Measurements from ENCODE around the gene GRAMD1A. TPM values are rescaled to one million over a fixed set of nuclear protein-coding genes. Genes with fewer than 3 reads are reported as not detected.
A peak's percentile ranks its signal among the peaks of the same experiment; 100 is the strongest.

GRAMD1A gene
- total and polyA plus RNA-seq, 5 donors from 2014 or later, result 25.7 to 179 (median 35.6) TPM

DNA sequence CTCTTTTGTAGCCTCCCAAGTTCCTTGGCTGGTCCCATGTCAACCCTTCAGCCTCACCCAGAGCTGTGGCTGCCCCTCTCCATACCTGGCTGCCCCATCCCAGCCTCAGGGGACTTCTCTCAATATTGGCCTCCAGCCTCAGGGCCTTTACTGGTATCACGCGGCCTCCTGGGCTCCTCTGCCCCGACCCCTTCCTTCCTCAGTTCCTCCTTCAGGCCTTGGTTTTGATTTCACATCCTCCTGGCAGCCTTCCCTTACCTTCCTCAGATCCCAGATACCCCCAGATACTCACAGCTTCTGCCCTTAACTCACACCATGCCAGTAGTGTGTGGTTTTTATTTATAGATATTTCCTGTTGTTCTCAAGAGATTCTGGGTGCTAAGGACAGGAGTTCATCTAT is 17.4 kb downstream of the GRAMD1A start:
- peaks cover 35% of the 10 kb centered on the region for H3K4me1 ChIP-seq (ENCODE audit: control insufficient read depth, insufficient read depth, low read length, poor library complexity, severe bottlenecking)
- peaks cover 51% of the 10 kb centered on the region for H3K36me3 Mint-ChIP-seq
- H3K4me3 ChIP-seq (ENCODE audit: low read depth, low read length), result no peak overlapping the region
- H3K27me3 Mint-ChIP-seq, result no peaks in the 10 kb centered on the region
- peak overlapping the region in 2 of 4 donors; percentile 45 to 81 for H3K4me3 Mint-ChIP-seq
- no peak overlapping the region for H3K27ac ChIP-seq (ENCODE audit: insufficient read depth, low read length, poor library complexity, severe bottlenecking)
- H3K36me3 ChIP-seq (ENCODE audit: control insufficient read depth, insufficient read depth, low read length), result peaks cover 63% of the 10 kb centered on the region
- H3K27me3 ChIP-seq (ENCODE audit: control insufficient read depth, insufficient read depth, low read length), result no peaks in the 10 kb centered on the region
- ATAC-seq (ENCODE audit: low read depth in 2 of 2), result no peak
- peaks cover 6 to 53% (median 26%) of the 10 kb centered on the region in 4 donors for H3K4me1 Mint-ChIP-seq
- peak overlapping the region; percentile 49 to 93 (median 81) for H3K27ac Mint-ChIP-seq
- H3K9me3 Mint-ChIP-seq, result no peaks in the 10 kb centered on the region
- no peak for DNase-seq
- no peaks in the 10 kb centered on the region for H3K9me3 ChIP-seq (ENCODE audit: control insufficient read depth in 2 of 2, low read length in 2 of 2)

DNA sequence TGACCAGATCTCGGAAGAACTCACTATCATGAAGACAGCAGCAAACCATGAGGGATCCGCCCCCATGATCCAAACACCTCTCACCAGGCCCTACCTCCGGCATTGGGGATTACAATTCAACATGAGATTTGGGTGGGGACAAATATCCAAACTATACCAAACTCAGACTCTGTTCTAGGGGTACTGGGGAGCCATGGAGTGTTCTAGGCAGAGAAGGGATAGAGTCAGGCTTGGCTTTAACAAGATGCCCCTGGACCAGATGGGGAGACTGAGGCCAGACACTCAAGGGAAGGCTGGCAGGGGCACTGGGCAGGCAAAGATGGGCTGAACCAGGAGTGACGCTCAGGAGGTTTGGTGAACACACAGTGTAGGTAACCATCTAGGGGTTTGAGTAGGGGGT is 18.3 kb downstream of the GRAMD1A start:
- Histone ChIP-seq H3K27me3 (ENCODE audit: control insufficient read depth, insufficient read depth, low read length) (no peaks in the 10 kb centered on the region), H3K9me3 (ENCODE audit: control insufficient read depth in 2 of 2, low read length in 2 of 2) (no peaks in the 10 kb centered on the region), H3K27ac (ENCODE audit: insufficient read depth, low read length, poor library complexity, severe bottlenecking) (no peak overlapping the region), H3K4me3 (ENCODE audit: low read depth, low read length) (no peak overlapping the region), H3K4me1 (ENCODE audit: control insufficient read depth, insufficient read depth, low read length, poor library complexity, severe bottlenecking) (peaks cover 26% of the 10 kb centered on the region), H3K36me3 (ENCODE audit: control insufficient read depth, insufficient read depth, low read length) (peaks cover 71% of the 10 kb centered on the region)
- no peak for ATAC-seq (ENCODE audit: low read depth in 2 of 2)
- no peaks in the 10 kb centered on the region for H3K9me3 Mint-ChIP-seq
- H3K4me1 Mint-ChIP-seq, result peaks cover 6 to 44% (median 19%) of the 10 kb centered on the region in 4 donors
- no peaks in the 10 kb centered on the region for H3K27me3 Mint-ChIP-seq
- no peak for DNase-seq
- H3K27ac Mint-ChIP-seq, result peak overlapping the region; percentile 49 to 87 (median 61)
- H3K36me3 Mint-ChIP-seq, result peaks cover 48% of the 10 kb centered on the region
- no peak overlapping the region for H3K4me3 Mint-ChIP-seq

DNA sequence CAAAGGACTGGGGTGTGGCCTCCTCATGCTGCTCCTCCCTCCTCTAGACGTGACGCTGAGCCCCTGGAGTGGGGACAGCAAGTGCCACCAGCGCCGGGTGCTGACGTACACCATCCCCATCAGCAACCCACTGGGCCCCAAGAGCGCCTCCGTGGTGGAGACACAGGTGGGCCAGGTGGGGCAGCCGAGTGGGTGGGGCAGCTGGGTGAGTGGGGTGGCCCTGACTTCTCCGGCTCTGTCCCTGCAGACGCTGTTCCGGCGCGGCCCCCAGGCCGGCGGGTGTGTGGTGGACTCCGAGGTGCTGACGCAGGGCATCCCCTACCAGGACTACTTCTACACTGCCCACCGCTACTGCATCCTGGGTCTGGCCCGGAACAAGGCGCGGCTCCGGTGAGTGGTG is 19.0 kb downstream of the GRAMD1A start:
- Mint-ChIP-seq H3K4me3 (no peak overlapping the region), H3K27me3 (no peaks in the 10 kb centered on the region), H3K27ac (peak overlapping the region in 1 of 3 donors; percentile 75), H3K9me3 (no peaks in the 10 kb centered on the region), H3K4me1 (peaks cover 6 to 37% (median 13%) of the 10 kb centered on the region in 4 donors), H3K36me3 (peaks cover 50% of the 10 kb centered on the region)
- no peak for DNase-seq
- Histone ChIP-seq H3K27ac (ENCODE audit: insufficient read depth, low read length, poor library complexity, severe bottlenecking) (no peak overlapping the region), H3K36me3 (ENCODE audit: control insufficient read depth, insufficient read depth, low read length) (peaks cover 79% of the 10 kb centered on the region), H3K4me3 (ENCODE audit: low read depth, low read length) (no peak overlapping the region), H3K9me3 (ENCODE audit: control insufficient read depth in 2 of 2, low read length in 2 of 2) (no peaks in the 10 kb centered on the region), H3K4me1 (ENCODE audit: control insufficient read depth, insufficient read depth, low read length, poor library complexity, severe bottlenecking) (peaks cover 18% of the 10 kb centered on the region), H3K27me3 (ENCODE audit: control insufficient read depth, insufficient read depth, low read length) (no peaks in the 10 kb centered on the region)
- no peak for ATAC-seq (ENCODE audit: low read depth in 2 of 2)

DNA sequence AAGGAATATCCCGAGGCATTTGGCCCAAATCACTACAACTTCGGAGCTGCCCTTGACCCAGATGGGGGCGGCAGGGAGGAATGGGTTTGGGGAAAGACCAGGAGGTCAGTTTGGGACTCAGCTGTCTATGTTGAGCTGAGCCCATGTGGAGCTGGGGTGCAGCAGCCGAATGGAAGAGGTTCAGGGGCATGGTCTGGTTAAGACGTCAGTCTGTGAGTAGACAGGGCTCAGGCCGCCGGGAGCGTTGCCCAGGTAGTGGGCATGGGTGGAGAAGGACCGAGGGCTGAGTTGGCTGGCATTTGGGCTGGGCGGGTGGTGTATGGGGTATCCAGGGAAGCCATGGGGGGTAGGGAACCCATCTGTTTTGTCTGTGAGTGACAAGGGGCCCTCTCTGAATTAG is 20.9 kb downstream of the GRAMD1A start:
- Mint-ChIP-seq H3K27me3 (no peaks in the 10 kb centered on the region), H3K4me1 (peaks cover 0 to 18% (median 3%) of the 10 kb centered on the region in 4 donors), H3K9me3 (no peaks in the 10 kb centered on the region), H3K4me3 (no peak overlapping the region), H3K36me3 (peaks cover 37% of the 10 kb centered on the region), H3K27ac (peak overlapping the region in 2 of 3 donors; percentile 37 to 82)
- H3K36me3 ChIP-seq (ENCODE audit: control insufficient read depth, insufficient read depth, low read length), result peaks cover 84% of the 10 kb centered on the region
- H3K27ac ChIP-seq (ENCODE audit: insufficient read depth, low read length, poor library complexity, severe bottlenecking), result no peak overlapping the region
- H3K4me1 ChIP-seq (ENCODE audit: control insufficient read depth, insufficient read depth, low read length, poor library complexity, severe bottlenecking), result no peaks in the 10 kb centered on the region
- ATAC-seq (ENCODE audit: low read depth in 2 of 2), result no peak
- no peaks in the 10 kb centered on the region for H3K27me3 ChIP-seq (ENCODE audit: control insufficient read depth, insufficient read depth, low read length)
- no peaks in the 10 kb centered on the region for H3K9me3 ChIP-seq (ENCODE audit: control insufficient read depth in 2 of 2, low read length in 2 of 2)
- no peak for DNase-seq
- H3K4me3 ChIP-seq (ENCODE audit: low read depth, low read length), result no peak overlapping the region

DNA sequence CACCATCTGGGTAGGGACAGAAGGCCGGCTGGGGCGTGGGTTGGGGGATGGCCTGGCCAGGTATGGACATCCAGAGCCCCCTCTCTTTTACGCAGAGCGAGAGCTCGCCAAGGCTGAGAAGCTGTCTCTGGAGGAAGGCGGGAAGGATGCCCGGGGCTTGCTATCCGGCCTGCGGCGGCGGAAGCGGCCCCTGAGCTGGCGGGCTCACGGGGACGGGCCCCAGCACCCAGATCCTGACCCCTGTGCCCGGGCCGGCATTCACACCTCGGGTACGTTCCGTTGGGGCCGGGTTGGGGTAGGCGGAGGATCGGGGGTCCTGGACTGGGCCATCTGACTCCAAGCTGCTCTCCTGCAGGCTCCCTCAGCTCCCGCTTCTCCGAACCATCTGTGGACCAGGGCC is 21.5 kb downstream of the GRAMD1A start:
- peaks cover 88% of the 10 kb centered on the region for H3K36me3 ChIP-seq (ENCODE audit: control insufficient read depth, insufficient read depth, low read length)
- H3K4me3 ChIP-seq (ENCODE audit: low read depth, low read length), result no peak overlapping the region
- no peak for DNase-seq
- H3K9me3 Mint-ChIP-seq, result no peaks in the 10 kb centered on the region
- no peaks in the 10 kb centered on the region for H3K27me3 Mint-ChIP-seq
- no peak overlapping the region for H3K27ac Mint-ChIP-seq
- no peaks in the 10 kb centered on the region for H3K4me1 ChIP-seq (ENCODE audit: control insufficient read depth, insufficient read depth, low read length, poor library complexity, severe bottlenecking)
- H3K4me1 Mint-ChIP-seq, result peaks cover 0 to 16% (median 3%) of the 10 kb centered on the region in 4 donors
- no peak for ATAC-seq (ENCODE audit: low read depth in 2 of 2)
- no peaks in the 10 kb centered on the region for H3K27me3 ChIP-seq (ENCODE audit: control insufficient read depth, insufficient read depth, low read length)
- no peak overlapping the region for H3K27ac ChIP-seq (ENCODE audit: insufficient read depth, low read length, poor library complexity, severe bottlenecking)
- H3K9me3 ChIP-seq (ENCODE audit: control insufficient read depth in 2 of 2, low read length in 2 of 2), result no peaks in the 10 kb centered on the region
- no peak overlapping the region for H3K4me3 Mint-ChIP-seq
- H3K36me3 Mint-ChIP-seq, result peaks cover 38% of the 10 kb centered on the region

DNA sequence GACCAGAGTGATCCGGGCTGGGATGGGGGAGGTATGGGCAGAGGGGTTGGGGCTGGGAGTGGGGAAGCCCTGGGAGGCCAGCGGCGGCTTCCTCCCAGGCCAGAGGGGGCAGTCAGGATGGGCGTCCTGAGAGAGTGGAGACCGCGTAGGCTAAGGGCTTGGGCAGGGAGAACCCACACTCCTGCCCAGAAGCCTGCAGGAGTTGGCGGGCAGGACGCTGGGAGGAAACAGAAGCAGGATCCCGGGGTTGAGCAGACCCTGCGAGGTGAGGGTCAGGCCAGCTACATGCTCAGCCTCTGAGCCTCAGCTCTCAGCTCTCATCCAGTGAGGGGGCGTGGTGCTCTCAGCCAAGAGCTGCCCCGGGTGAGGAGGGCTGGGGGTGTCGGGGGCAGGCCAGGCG is 22.3 kb downstream of the GRAMD1A start:
- no peaks in the 10 kb centered on the region for H3K27me3 Mint-ChIP-seq
- H3K27ac Mint-ChIP-seq, result no peak overlapping the region
- H3K4me3 ChIP-seq (ENCODE audit: low read depth, low read length), result no peak overlapping the region
- no peak overlapping the region for H3K27ac ChIP-seq (ENCODE audit: insufficient read depth, low read length, poor library complexity, severe bottlenecking)
- no peak for DNase-seq
- peaks cover 0 to 12% (median 1%) of the 10 kb centered on the region in 4 donors for H3K4me1 Mint-ChIP-seq
- peaks cover 84% of the 10 kb centered on the region for H3K36me3 ChIP-seq (ENCODE audit: control insufficient read depth, insufficient read depth, low read length)
- no peaks in the 10 kb centered on the region for H3K9me3 Mint-ChIP-seq
- ATAC-seq (ENCODE audit: low read depth in 2 of 2), result no peak
- H3K27me3 ChIP-seq (ENCODE audit: control insufficient read depth, insufficient read depth, low read length), result no peaks in the 10 kb centered on the region
- H3K4me3 Mint-ChIP-seq, result no peak overlapping the region
- no peaks in the 10 kb centered on the region for H3K4me1 ChIP-seq (ENCODE audit: control insufficient read depth, insufficient read depth, low read length, poor library complexity, severe bottlenecking)
- H3K9me3 ChIP-seq (ENCODE audit: control insufficient read depth in 2 of 2, low read length in 2 of 2), result no peaks in the 10 kb centered on the region
- peaks cover 39% of the 10 kb centered on the region for H3K36me3 Mint-ChIP-seq

DNA sequence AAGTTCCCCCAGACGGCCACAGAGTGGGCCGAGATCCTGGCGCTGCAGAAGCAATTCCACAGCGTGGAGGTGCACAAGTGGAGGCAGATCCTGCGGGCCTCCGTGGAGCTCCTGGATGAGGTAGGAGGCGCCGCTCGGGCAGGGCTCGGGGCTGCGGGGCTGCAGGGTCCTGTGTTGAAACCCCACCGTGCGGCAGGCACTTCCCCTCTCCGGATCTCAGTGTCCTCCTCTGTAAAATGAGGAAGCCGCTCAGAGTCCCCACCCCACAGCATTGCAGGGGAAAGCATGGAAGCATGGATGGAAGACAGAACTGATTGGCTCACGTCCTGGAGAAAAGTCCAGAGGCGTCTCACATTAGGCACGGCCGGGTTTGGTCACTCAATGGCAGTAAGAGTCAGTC is 23.3 kb downstream of the GRAMD1A start:
- H3K27ac Mint-ChIP-seq, result no peak overlapping the region
- no peak overlapping the region for H3K4me3 Mint-ChIP-seq
- ATAC-seq (ENCODE audit: low read depth in 2 of 2) (no peak), DNase-seq (no peak)
- peaks cover 36% of the 10 kb centered on the region for H3K36me3 Mint-ChIP-seq
- no peaks in the 10 kb centered on the region for H3K9me3 Mint-ChIP-seq
- peaks cover 0 to 10% (median under 1%) of the 10 kb centered on the region in 4 donors for H3K4me1 Mint-ChIP-seq
- Histone ChIP-seq H3K27ac (ENCODE audit: insufficient read depth, low read length, poor library complexity, severe bottlenecking) (no peak overlapping the region), H3K27me3 (ENCODE audit: control insufficient read depth, insufficient read depth, low read length) (no peaks in the 10 kb centered on the region), H3K9me3 (ENCODE audit: control insufficient read depth in 2 of 2, low read length in 2 of 2) (no peaks in the 10 kb centered on the region), H3K36me3 (ENCODE audit: control insufficient read depth, insufficient read depth, low read length) (peaks cover 75% of the 10 kb centered on the region), H3K4me1 (ENCODE audit: control insufficient read depth, insufficient read depth, low read length, poor library complexity, severe bottlenecking) (no peaks in the 10 kb centered on the region), H3K4me3 (ENCODE audit: low read depth, low read length) (no peak overlapping the region)
- H3K27me3 Mint-ChIP-seq, result no peaks in the 10 kb centered on the region

DNA sequence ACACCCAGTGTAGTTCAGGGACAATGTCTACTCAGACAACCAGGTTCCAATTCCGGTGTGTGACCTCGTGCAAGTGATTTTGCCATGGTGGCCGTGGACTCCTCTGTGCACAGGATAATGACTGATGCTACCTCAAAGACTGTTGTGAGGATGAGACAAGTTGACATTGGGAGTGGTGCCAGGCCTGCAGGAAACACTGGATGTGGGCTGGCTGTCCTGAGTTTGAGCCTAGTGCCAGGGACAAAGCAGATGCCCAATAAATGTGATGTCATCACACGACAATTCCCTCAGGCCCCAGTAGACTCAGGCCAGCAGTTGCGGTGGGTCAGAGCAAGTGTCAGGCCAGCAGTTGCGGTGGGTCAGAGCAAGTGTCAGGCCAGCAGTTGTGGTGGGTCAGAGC is 24.0 kb downstream of the GRAMD1A start:
- peak overlapping the region in 1 of 3 donors; percentile 54 for H3K27ac Mint-ChIP-seq
- H3K9me3 ChIP-seq (ENCODE audit: control insufficient read depth in 2 of 2, low read length in 2 of 2), result no peaks in the 10 kb centered on the region
- H3K27me3 ChIP-seq (ENCODE audit: control insufficient read depth, insufficient read depth, low read length), result no peaks in the 10 kb centered on the region
- ATAC-seq (ENCODE audit: low read depth in 2 of 2) (no peak), DNase-seq (no peak)
- peaks cover 68% of the 10 kb centered on the region for H3K36me3 ChIP-seq (ENCODE audit: control insufficient read depth, insufficient read depth, low read length)
- H3K4me1 Mint-ChIP-seq, result peaks cover 0 to 10% (median under 1%) of the 10 kb centered on the region in 4 donors
- H3K27ac ChIP-seq (ENCODE audit: insufficient read depth, low read length, poor library complexity, severe bottlenecking), result no peak overlapping the region
- no peak overlapping the region for H3K4me3 Mint-ChIP-seq
- H3K9me3 Mint-ChIP-seq, result no peaks in the 10 kb centered on the region
- peaks cover 34% of the 10 kb centered on the region for H3K36me3 Mint-ChIP-seq
- no peak overlapping the region for H3K4me3 ChIP-seq (ENCODE audit: low read depth, low read length)
- H3K27me3 Mint-ChIP-seq, result no peaks in the 10 kb centered on the region
- no peaks in the 10 kb centered on the region for H3K4me1 ChIP-seq (ENCODE audit: control insufficient read depth, insufficient read depth, low read length, poor library complexity, severe bottlenecking)
